IMR-90 (cell line): ENCODE measurements around the gene OR51D1. TPM values are rescaled to one million over a fixed set of nuclear protein-coding genes. Genes with fewer than 3 reads are reported as not detected.

Experiments used
- ATAC-seq: fragments of 200-7000 bp; cut with Tn5 transposase; 2 replicates; pipeline ENCODE4 v1.9.1; 2020; ENCODE audit warnings: low read depth, mild to moderate bottlenecking, moderate library complexity
- BruUV-seq: library from RNA; stranded (reverse); fragments of 400-500 nt; replicated peaks from 2 replicates; lab custom pipeline; 2021; lab: Mats Ljungman, UMichigan
- CTCF ChIA-PET: fragments of 300-600 bp; formaldehyde crosslinking; extraction: SDS; loops from one replicate; lab custom pipeline; 2021; ENCODE audit warnings: antibody characterized with exemption; lab: Yijun Ruan, JAX
- POLR2A ChIA-PET: fragments of 300-600 bp; sonication (Branson Sonifier 250); formaldehyde crosslinking; loops from one replicate; lab custom pipeline; 2022; ENCODE audit warnings: antibody characterized with exemption; ENCODE audit not compliant: unreplicated experiment; lab: Charles Lee
- DNase-seq: peaks from one replicate; pipeline ENCODE4 v3.0.0; 2013
- H2AFZ ChIP-seq: replicated peaks from 2 replicates; pipeline ENCODE3; 2013; ENCODE audit warnings: low read length, mild to moderate bottlenecking; ENCODE audit not compliant: poor library complexity
- H2AK5ac ChIP-seq: 2 replicates; pipeline ENCODE4 v1.6.1; 2013; ENCODE audit warnings: low read depth, low read length, inconsistent platforms
- H2AK9ac ChIP-seq: replicated peaks from 2 replicates; pipeline ENCODE3; 2013; ENCODE audit warnings: mild to moderate bottlenecking, low read depth, low read length, moderate library complexity; ENCODE audit not compliant: poor library complexity
- H2BK120ac ChIP-seq: 2 replicates; pipeline ENCODE4 v1.6.1; 2013; ENCODE audit warnings: low read depth, low read length, inconsistent platforms
- H2BK15ac ChIP-seq: 3 replicates; pipeline ENCODE4 v1.6.1; 2013; ENCODE audit warnings: low read depth, low read length, inconsistent platforms
- H2BK20ac ChIP-seq: 2 replicates; pipeline ENCODE4 v1.6.1; 2013; ENCODE audit warnings: low read depth, mild to moderate bottlenecking, inconsistent platforms, low read length, moderate library complexity
- H2BK5ac ChIP-seq: 2 replicates; pipeline ENCODE4 v1.6.1; 2013; ENCODE audit warnings: mild to moderate bottlenecking, low read depth, low read length, inconsistent platforms; ENCODE audit not compliant: poor library complexity, severe bottlenecking
- H3K14ac ChIP-seq: replicated peaks from 2 replicates; pipeline ENCODE4 v1.6.1; 2013; ENCODE audit warnings: low read depth, low read length, inconsistent platforms
- H3K18ac ChIP-seq: 2 replicates; pipeline ENCODE4 v1.6.1; 2013; ENCODE audit warnings: low read depth, low read length, control low read depth
- H3K23ac ChIP-seq: 2 replicates; pipeline ENCODE4 v1.6.1; 2013; ENCODE audit warnings: low read depth, low read length, inconsistent platforms
- H3K27ac ChIP-seq: 2 replicates; pipeline ENCODE4 v1.5.1; 2013; ENCODE audit warnings: mild to moderate bottlenecking, control low read depth, low read length; ENCODE audit not compliant: insufficient read depth
- H3K27me3 ChIP-seq: 2 replicates; pipeline ENCODE4 v1.6.1; 2013; ENCODE audit warnings: low read length; ENCODE audit not compliant: control insufficient read depth, insufficient read depth
- H3K36me3 ChIP-seq: 2 replicates; pipeline ENCODE4 v1.6.1; 2013; ENCODE audit warnings: low read length, mixed read lengths; ENCODE audit not compliant: control insufficient read depth, insufficient read depth
- H3K4ac ChIP-seq: 2 replicates; pipeline ENCODE4 v1.6.1; 2013; ENCODE audit warnings: low read depth, low read length, inconsistent platforms
- H3K4me1 ChIP-seq: 2 replicates; pipeline ENCODE4 v1.6.1; 2013; ENCODE audit warnings: low read length, mixed read lengths; ENCODE audit not compliant: control insufficient read depth, insufficient read depth
- H3K4me2 ChIP-seq: 2 replicates; pipeline ENCODE4 v1.6.1; 2013; ENCODE audit warnings: low read depth, mild to moderate bottlenecking, control low read depth, low read length, moderate library complexity
- H3K4me3 ChIP-seq: 2 replicates; pipeline ENCODE4 v1.5.1; 2013; ENCODE audit warnings: low read depth, mild to moderate bottlenecking, control low read depth, low read length, moderate library complexity; ENCODE audit not compliant: insufficient read depth
- H3K56ac ChIP-seq: 2 replicates; pipeline ENCODE4 v1.6.1; 2013; ENCODE audit warnings: low read length, inconsistent platforms; ENCODE audit not compliant: insufficient read depth; ENCODE audit errors: extremely low read depth
- H3K79me1 ChIP-seq, 2 experiments: 2 replicates each; pipeline ENCODE4 v1.6.1; 2013; ENCODE audit warnings: low read length in 2 of 2, inconsistent platforms in 1 of 2, low read depth in 1 of 2
- H3K9ac ChIP-seq: 2 replicates; pipeline ENCODE4 v1.6.1; 2013; ENCODE audit warnings: low read depth, low read length, control low read depth
- H3K9me1 ChIP-seq: 2 replicates; pipeline ENCODE4 v1.6.1; 2013; ENCODE audit warnings: low read length, inconsistent platforms; ENCODE audit not compliant: insufficient read depth
- H3K9me3 ChIP-seq: 2 replicates; pipeline ENCODE4 v1.6.1; 2013; ENCODE audit warnings: low read length; ENCODE audit not compliant: control insufficient read depth, insufficient read depth
- H4K20me1 ChIP-seq: 2 replicates; pipeline ENCODE4 v1.6.1; 2013; ENCODE audit warnings: low read length, inconsistent platforms; ENCODE audit not compliant: insufficient read depth
- H4K5ac ChIP-seq: 2 replicates; pipeline ENCODE4 v1.6.1; 2013; ENCODE audit warnings: mild to moderate bottlenecking, low read depth, low read length, control low read depth
- H4K8ac ChIP-seq, 2 experiments: 2 replicates each; pipeline ENCODE4 v1.6.1; 2013; ENCODE audit warnings: low read depth in 2 of 2, low read length in 2 of 2, control low read depth in 1 of 2, inconsistent platforms in 1 of 2
- H4K91ac ChIP-seq: 2 replicates; pipeline ENCODE4 v1.6.1; 2013; ENCODE audit warnings: low read depth, low read length, inconsistent platforms; ENCODE audit not compliant: insufficient read depth
- CHD1 ChIP-seq: IDR thresholded peaks from 2 replicates; pipeline ENCODE4 v1.6.1; 2012; ENCODE audit warnings: low read depth, low read length, improper control_type of control experiment
- CTCF ChIP-seq: conservative IDR thresholded peaks from 2 replicates; pipeline ENCODE4 v1.5.1; 2012; ENCODE audit warnings: mild to moderate bottlenecking, low read depth, low read length, improper control_type of control experiment
- FOS ChIP-seq: fragments of 150-350 bp; IDR thresholded peaks from 2 replicates; pipeline ENCODE4 v1.6.1; 2016; ENCODE audit warnings: low read depth, low read length
- MAZ ChIP-seq: IDR thresholded peaks from 2 replicates; pipeline ENCODE4 v1.6.1; 2012; ENCODE audit warnings: low read depth, mild to moderate bottlenecking, low read length, improper control_type of control experiment, moderate library complexity, borderline replicate concordance
- MXI1 ChIP-seq: IDR thresholded peaks from 2 replicates; pipeline ENCODE4 v1.6.1; 2012; ENCODE audit warnings: low read depth, mild to moderate bottlenecking, low read length, moderate library complexity, borderline replicate concordance
- NFE2L2 ChIP-seq: fragments of 150-350 bp; IDR thresholded peaks from 2 replicates; pipeline ENCODE4 v1.6.1; 2016; ENCODE audit warnings: low read depth, mild to moderate bottlenecking, low read length
- RAD21 ChIP-seq: IDR thresholded peaks from 2 replicates; pipeline ENCODE4 v1.6.1; 2012; ENCODE audit warnings: low read length, improper control_type of control experiment
- RCOR1 ChIP-seq: IDR thresholded peaks from 2 replicates; pipeline ENCODE4 v1.6.1; 2012; ENCODE audit warnings: mild to moderate bottlenecking, low read length, improper control_type of control experiment; ENCODE audit not compliant: insufficient replicate concordance
- RFX5 ChIP-seq: IDR thresholded peaks from 2 replicates; pipeline ENCODE4 v1.8.0; 2012; ENCODE audit warnings: low read depth, mild to moderate bottlenecking, low read length, moderate library complexity
- WGBS, 2 experiments: methylation state at CpG; one replicate each; pipeline versions ENCODE4 v1.1.5 to v1.1.7; 2013; ENCODE audit warnings: missing lambda C conversion rate in 2 of 2; ENCODE audit not compliant: insufficient read length in 1 of 2; ENCODE audit errors: extremely low coverage in 2 of 2; 5-methylcytosine and 5-hydroxymethylcytosine counted together
- dilution Hi-C: fragments of 300-500 bp; cut with HindIII; formaldehyde crosslinking; loops from one replicate; pipeline ENCODE4 v1.14.3; 2018; ENCODE audit warnings: low sequenced_read_pairs; ENCODE audit not compliant: unreplicated experiment
- in situ Hi-C: fragments of 300-500 bp; cut with MboI; formaldehyde crosslinking; loops from 3 replicates; pipeline ENCODE4 v1.14.3; 2019; ENCODE audit warnings: low sequenced_read_pairs, inconsistent platforms, mixed read lengths
- intact Hi-C: fragments of 100-400 bp; cut with micrococcal nuclease; formaldehyde crosslinking; loops from 2 replicates; pipeline ENCODE4 v1.10.0; 2022
- polyA plus RNA-seq, 3 experiments: library from polyadenylated mRNA; depleted of rRNA; stranded (reverse); fragments of >200 nt; gene quantifications; 2 replicates each; pipeline ENCODE4 v1.2.3, GENCODE V29; 2012; ENCODE audit warnings: low replicate concordance in 1 of 3
- total RNA-seq: library from RNA; depleted of rRNA; stranded (reverse); fragments of >200 nt; gene quantifications from 2 replicates; pipeline ENCODE4 v1.2.3, GENCODE V29; 2012
- TF ChIP-seq, protein P1 (sequence below): fragments of 150-350 bp; IDR thresholded peaks from 2 replicates; pipeline ENCODE4 v1.6.1; 2017; ENCODE audit warnings: mild to moderate bottlenecking, antibody characterized with exemption, low read length, low read depth
- TF ChIP-seq, protein P2 (sequence below): fragments of 150-350 bp; IDR thresholded peaks from 2 replicates; pipeline ENCODE4 v1.6.1; 2016; ENCODE audit warnings: low read depth, mild to moderate bottlenecking, low read length, moderate library complexity, borderline replicate concordance

OR51D1 gene
- total and polyA plus RNA-seq, 2 of the 4 experiments (the other 2 are of a cell fraction) = not detected

DNA sequence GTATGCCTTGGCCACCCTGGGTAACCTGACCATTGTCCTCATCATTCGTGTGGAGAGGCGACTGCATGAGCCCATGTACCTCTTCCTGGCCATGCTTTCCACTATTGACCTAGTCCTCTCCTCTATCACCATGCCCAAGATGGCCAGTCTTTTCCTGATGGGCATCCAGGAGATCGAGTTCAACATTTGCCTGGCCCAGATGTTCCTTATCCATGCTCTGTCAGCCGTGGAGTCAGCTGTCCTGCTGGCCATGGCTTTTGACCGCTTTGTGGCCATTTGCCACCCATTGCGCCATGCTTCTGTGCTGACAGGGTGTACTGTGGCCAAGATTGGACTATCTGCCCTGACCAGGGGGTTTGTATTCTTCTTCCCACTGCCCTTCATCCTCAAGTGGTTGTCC is 2.7 kb downstream of the OR51D1 start:
- dilution Hi-C loops = no loop called here
- no peak for DNase-seq
- no TSS peak for BruUV-seq

More for the DNA sequence above, 2.7 kb downstream of the OR51D1 start:
- TF ChIP-seq, protein P1, sequence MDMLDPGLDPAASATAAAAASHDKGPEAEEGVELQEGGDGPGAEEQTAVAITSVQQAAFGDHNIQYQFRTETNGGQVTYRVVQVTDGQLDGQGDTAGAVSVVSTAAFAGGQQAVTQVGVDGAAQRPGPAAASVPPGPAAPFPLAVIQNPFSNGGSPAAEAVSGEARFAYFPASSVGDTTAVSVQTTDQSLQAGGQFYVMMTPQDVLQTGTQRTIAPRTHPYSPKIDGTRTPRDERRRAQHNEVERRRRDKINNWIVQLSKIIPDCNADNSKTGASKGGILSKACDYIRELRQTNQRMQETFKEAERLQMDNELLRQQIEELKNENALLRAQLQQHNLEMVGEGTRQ = no peak
- TF ChIP-seq CTCF = no peak
- TF ChIP-seq NFE2L2 = no peak
- TF ChIP-seq, protein P2, sequence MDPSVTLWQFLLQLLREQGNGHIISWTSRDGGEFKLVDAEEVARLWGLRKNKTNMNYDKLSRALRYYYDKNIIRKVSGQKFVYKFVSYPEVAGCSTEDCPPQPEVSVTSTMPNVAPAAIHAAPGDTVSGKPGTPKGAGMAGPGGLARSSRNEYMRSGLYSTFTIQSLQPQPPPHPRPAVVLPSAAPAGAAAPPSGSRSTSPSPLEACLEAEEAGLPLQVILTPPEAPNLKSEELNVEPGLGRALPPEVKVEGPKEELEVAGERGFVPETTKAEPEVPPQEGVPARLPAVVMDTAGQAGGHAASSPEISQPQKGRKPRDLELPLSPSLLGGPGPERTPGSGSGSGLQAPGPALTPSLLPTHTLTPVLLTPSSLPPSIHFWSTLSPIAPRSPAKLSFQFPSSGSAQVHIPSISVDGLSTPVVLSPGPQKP = no peak
- TF ChIP-seq RFX5 = no peak
- TF ChIP-seq MAZ = no peak
- no peak for TF ChIP-seq MXI1
- no peak for TF ChIP-seq RCOR1
- no peak for TF ChIP-seq CHD1
- no peak for TF ChIP-seq RAD21
- no peak for TF ChIP-seq FOS
- no peaks in the 10 kb centered on the region for H3K4me1 ChIP-seq
- 58% methylated on average over 6 of the region's 6 CpGs; no CpG with 5 or more reads in 1 of the 2 experiments for WGBS, 2 experiments
- no peak overlapping the region for H2BK15ac ChIP-seq
- H3K4me3 ChIP-seq = no peak overlapping the region
- no peak overlapping the region for H3K27ac ChIP-seq
- no peak overlapping the region for H2AFZ ChIP-seq
- H4K20me1 ChIP-seq = no peaks in the 10 kb centered on the region
- no peak overlapping the region for H4K91ac ChIP-seq
- H3K23ac ChIP-seq = no peak overlapping the region
- H3K79me1 ChIP-seq = no peaks in the 10 kb centered on the region
- ChIA-PET CTCF (no interaction called here), POLR2A (no interaction called here)
- H2BK120ac ChIP-seq = no peak overlapping the region
- H3K14ac ChIP-seq = no peak overlapping the region
- H2BK20ac ChIP-seq = no peak overlapping the region
- peaks cover 2% of the 10 kb centered on the region; the same call in 1 of the 2 replicates for H3K27me3 ChIP-seq
- intact Hi-C loops = no loop called here
- H3K4ac ChIP-seq = no peak overlapping the region
- H2AK5ac ChIP-seq = no peak overlapping the region
- no peak overlapping the region for H3K56ac ChIP-seq
- ATAC-seq = no peak
- no peak overlapping the region for H3K9ac ChIP-seq
- H2BK5ac ChIP-seq = no peak overlapping the region
- H4K5ac ChIP-seq = no peak overlapping the region
- H3K9me3 ChIP-seq = no peaks in the 10 kb centered on the region
- no peak overlapping the region for H3K4me2 ChIP-seq
- H4K8ac ChIP-seq = no peak overlapping the region
- H3K36me3 ChIP-seq = no peaks in the 10 kb centered on the region
- H2AK9ac ChIP-seq = no peak overlapping the region
- no peaks in the 10 kb centered on the region for H3K9me1 ChIP-seq
- H3K18ac ChIP-seq = no peak overlapping the region
- in situ Hi-C loops = loop anchor here (5.0 to 10.0 kb wide), 3 partner anchors 182 to 745 kb away; partner anchors contain the start of genes OR51F2, OR51L1 and OR51M1
